Caco-2 (cell line): Measurements from ENCODE around the gene PTK6. TPM values are rescaled to one million over a fixed set of nuclear protein-coding genes. Genes with fewer than 3 reads are reported as not detected.

Source experiments
- BruUV-seq: library from RNA; stranded (reverse); fragments of 400-500 nt; replicated peaks from 2 replicates; lab custom pipeline; 2021; lab: Mats Ljungman, UMichigan
- CTCF ChIA-PET: fragments of 300-600 bp; sonication (Branson Sonifier 250); formaldehyde crosslinking; loops from one replicate; lab custom pipeline; 2022; ENCODE audit warnings: antibody characterized with exemption; lab: Charles Lee
- POLR2A ChIA-PET: fragments of 300-600 bp; sonication (Branson Sonifier 250); formaldehyde crosslinking; loops from one replicate; lab custom pipeline; 2022; ENCODE audit warnings: antibody characterized with exemption; lab: Charles Lee
- DNase-seq, 2 experiments: peaks; one replicate each; pipeline versions ENCODE4 v3.0.0 to v3.0.0-alpha.2; 2020 to 2022
- H3K27me3 ChIP-seq: replicated peaks from 2 replicates; pipeline ENCODE4 v1.6.0; 2011; ENCODE audit warnings: low read length; ENCODE audit not compliant: control insufficient read depth, insufficient read depth
- H3K36me3 ChIP-seq: 2 replicates; pipeline ENCODE4 v1.5.1; 2011; ENCODE audit warnings: low read length; ENCODE audit not compliant: control insufficient read depth, insufficient read depth
- H3K4me1 ChIP-seq: fragments of 250-450 bp; sonication (Bioruptor Pico); 2 replicates; pipeline ENCODE4 v1.5.1; 2020; ENCODE audit warnings: mild to moderate bottlenecking
- H3K4me3 ChIP-seq: 2 replicates; pipeline ENCODE4 v1.5.1; 2011; ENCODE audit warnings: low read depth, mild to moderate bottlenecking, control low read depth, low read length
- H3K9me3 ChIP-seq: fragments of 250-450 bp; sonication (Bioruptor Pico); 2 replicates; pipeline ENCODE4 v1.5.1; 2020; ENCODE audit warnings: mild to moderate bottlenecking, moderate library complexity
- H3K27ac Mint-ChIP-seq: one replicate; pipeline ENCODE4 v1.8.0; 2022; ENCODE audit warnings: mixed read lengths; ENCODE audit not compliant: unreplicated experiment
- H3K27me3 Mint-ChIP-seq: one replicate; pipeline ENCODE4 v1.8.0; 2022; ENCODE audit warnings: mixed read lengths; ENCODE audit not compliant: insufficient read depth, unreplicated experiment
- H3K36me3 Mint-ChIP-seq: one replicate; pipeline ENCODE4 v1.8.0; 2022; ENCODE audit warnings: mild to moderate bottlenecking, mixed read lengths; ENCODE audit not compliant: insufficient read depth, unreplicated experiment
- H3K4me1 Mint-ChIP-seq: one replicate; pipeline ENCODE4 v1.8.0; 2022; ENCODE audit warnings: low read depth, mixed read lengths; ENCODE audit not compliant: unreplicated experiment
- H3K4me3 Mint-ChIP-seq: one replicate; pipeline ENCODE4 v1.8.0; 2022; ENCODE audit warnings: mild to moderate bottlenecking, moderate library complexity, mixed read lengths; ENCODE audit not compliant: unreplicated experiment
- H3K9me3 Mint-ChIP-seq: one replicate; pipeline ENCODE4 v1.8.0; 2022; ENCODE audit warnings: mixed read lengths; ENCODE audit not compliant: unreplicated experiment
- intact Hi-C: fragments of 100-400 bp; cut with micrococcal nuclease; formaldehyde crosslinking; loops from one replicate; pipeline ENCODE4 v1.10.0; 2022; ENCODE audit not compliant: unreplicated experiment
- total RNA-seq: library from RNA; stranded (reverse); gene quantifications from 2 replicates; pipeline ENCODE4 v1.2.3, GENCODE V29; 2022
- TF ChIP-seq, protein P1 (sequence below), 2 experiments: fragments of 200-600 bp in 1 of 2; IDR thresholded peaks; 1 replicate in 1 of 2; 2 replicates in 1 of 2; pipeline versions ENCODE4 v1.5.1 to v1.8.0; 2011 to 2022; ENCODE audit warnings: antibody characterized with exemption in 1 of 2, control low read depth in 1 of 2, inconsistent platforms in 1 of 2, low read depth in 1 of 2, low read length in 1 of 2, mild to moderate bottlenecking in 1 of 2, moderate library complexity in 1 of 2; ENCODE audit not compliant: insufficient read depth in 1 of 2, severe bottlenecking in 1 of 2, unreplicated experiment in 1 of 2

Gene PTK6
- total RNA-seq, 1 experiment from 2014 or later: 0.64 TPM

DNA sequence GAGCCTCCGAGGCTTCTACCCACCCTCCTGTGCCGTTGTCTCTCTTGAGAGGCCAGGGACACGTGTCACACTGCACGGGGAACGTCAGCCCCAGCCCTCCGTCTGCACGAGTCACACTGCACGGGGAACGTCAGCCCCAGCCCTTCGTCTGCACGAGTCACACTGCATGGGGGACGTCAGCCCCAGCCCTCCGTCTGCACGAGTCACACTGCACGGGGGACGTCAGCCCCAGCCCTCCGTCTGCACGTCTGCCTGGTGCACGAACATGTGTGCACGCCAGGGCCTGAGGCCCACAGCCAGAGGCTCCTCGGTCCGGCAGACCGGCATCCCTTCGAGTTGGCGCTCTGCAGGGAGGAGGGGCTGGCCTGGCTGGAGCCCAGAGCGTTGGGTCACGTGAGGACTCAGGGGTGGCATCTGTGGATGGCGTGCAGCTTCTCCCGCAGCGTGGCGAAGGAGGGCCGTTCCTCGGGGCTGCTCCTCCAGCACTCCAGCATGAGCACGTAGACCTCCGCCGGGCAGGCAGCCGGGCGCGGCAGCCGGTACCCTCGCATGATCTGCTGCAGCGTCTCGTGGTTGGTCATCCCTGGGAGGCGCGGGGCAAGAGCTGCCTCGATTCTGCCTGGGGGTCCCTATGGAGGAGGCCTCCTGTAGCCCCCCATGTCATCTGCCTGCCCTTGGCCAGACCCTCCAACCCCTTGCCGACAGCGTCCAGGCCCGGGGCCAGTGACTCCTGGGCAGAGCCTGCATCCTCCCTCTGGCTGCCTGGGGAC, 3.4 kb upstream of the PTK6 start:
- peaks cover 29% of the 10 kb centered on the region for H3K4me1 ChIP-seq
- ChIA-PET POLR2A (interaction anchor here (0.5 to 1.0 kb wide), 2 partner anchors 34 to 539 kb away, joined by 5 to 6 read pairs; partner anchors contain the start of genes HELZ2 and RGS19), CTCF (interaction anchor here (0.7 kb wide), 1 partner anchor 81 kb away, joined by 3 read pairs; no protein-coding TSS in a partner anchor)
- BruUV-seq: no TSS peak
- no peak for DNase-seq
- H3K36me3 ChIP-seq: no peaks in the 10 kb centered on the region
- H3K9me3 ChIP-seq: no peaks in the 10 kb centered on the region
- no peak overlapping the region for H3K4me3 ChIP-seq
- Mint-ChIP-seq H3K9me3 (no peaks in the 10 kb centered on the region), H3K27ac (no peak overlapping the region), H3K4me3 (no peak overlapping the region), H3K4me1 (peaks cover 21% of the 10 kb centered on the region), H3K27me3 (no peaks in the 10 kb centered on the region), H3K36me3 (peaks cover 5% of the 10 kb centered on the region)
- H3K27me3 ChIP-seq: no peaks in the 10 kb centered on the region
- TF ChIP-seq, protein P1, sequence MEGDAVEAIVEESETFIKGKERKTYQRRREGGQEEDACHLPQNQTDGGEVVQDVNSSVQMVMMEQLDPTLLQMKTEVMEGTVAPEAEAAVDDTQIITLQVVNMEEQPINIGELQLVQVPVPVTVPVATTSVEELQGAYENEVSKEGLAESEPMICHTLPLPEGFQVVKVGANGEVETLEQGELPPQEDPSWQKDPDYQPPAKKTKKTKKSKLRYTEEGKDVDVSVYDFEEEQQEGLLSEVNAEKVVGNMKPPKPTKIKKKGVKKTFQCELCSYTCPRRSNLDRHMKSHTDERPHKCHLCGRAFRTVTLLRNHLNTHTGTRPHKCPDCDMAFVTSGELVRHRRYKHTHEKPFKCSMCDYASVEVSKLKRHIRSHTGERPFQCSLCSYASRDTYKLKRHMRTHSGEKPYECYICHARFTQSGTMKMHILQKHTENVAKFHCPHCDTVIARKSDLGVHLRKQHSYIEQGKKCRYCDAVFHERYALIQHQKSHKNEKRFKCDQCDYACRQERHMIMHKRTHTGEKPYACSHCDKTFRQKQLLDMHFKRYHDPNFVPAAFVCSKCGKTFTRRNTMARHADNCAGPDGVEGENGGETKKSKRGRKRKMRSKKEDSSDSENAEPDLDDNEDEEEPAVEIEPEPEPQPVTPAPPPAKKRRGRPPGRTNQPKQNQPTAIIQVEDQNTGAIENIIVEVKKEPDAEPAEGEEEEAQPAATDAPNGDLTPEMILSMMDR (IDR thresholded peaks at IDR 0.05; ENCODE audit: insufficient read depth in 1 of 2, low read depth in 1 of 2, low read length in 1 of 2, severe bottlenecking in 1 of 2, unreplicated experiment in 1 of 2): no peak
- intact Hi-C loops: no loop called here

DNA sequence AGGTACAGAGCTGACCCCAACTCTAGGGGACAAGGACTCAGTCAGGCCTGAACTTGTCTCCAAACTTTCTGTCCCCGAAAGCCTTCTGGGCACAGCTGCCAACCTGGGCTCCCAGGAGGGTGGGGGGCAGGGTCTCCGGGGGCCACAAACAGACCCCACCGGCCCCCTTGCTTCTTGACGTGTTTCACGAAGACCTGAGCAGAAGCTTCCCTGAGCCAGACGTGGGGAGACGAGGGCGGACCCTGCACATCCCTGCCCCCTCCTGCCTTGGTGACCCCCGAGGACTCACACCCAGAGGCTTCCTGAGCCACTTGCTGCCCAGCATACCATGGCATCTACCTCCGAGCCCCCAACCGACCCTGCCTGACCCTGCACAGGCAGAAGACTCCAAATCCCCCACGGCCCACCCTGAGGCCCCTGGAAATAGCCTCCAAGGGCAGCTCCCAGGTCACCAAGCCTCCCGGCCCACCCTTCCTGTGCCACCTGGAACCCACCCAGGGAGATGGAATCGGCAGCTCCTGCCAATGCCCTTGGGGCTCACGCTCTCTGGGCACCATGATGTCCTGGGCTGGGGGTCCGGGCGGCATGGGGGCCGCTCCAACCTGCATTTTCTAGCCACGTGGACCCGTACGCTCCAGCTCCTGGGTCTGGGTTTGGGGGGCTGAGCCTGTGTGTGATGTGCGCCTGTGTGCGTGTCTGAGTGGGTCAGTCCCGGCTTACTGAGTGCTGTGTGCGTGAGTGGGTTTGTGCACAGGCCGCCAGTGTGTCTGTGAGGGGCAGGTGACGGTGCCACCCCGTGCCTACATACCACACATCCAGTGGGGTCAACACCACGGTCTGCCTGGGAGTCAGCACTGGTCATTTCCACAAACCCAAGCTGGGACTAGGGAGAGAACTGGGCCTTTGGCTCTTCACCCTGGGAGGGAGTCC, 2.5 kb upstream of the PTK6 start:
- H3K4me1 ChIP-seq: peaks cover 28% of the 10 kb centered on the region
- no TSS peak for BruUV-seq
- Mint-ChIP-seq H3K36me3 (peaks cover 5% of the 10 kb centered on the region), H3K9me3 (no peaks in the 10 kb centered on the region), H3K27ac (no peak overlapping the region), H3K4me3 (no peak overlapping the region), H3K4me1 (peaks cover 12% of the 10 kb centered on the region), H3K27me3 (no peaks in the 10 kb centered on the region)
- no peaks in the 10 kb centered on the region for H3K9me3 ChIP-seq
- intact Hi-C loops: loop anchor here (2.0 to 5.0 kb wide), 6 partner anchors 33 to 581 kb away; partner anchors contain the start of genes HELZ2 and UCKL1
- TF ChIP-seq, protein P1 (IDR thresholded peaks at IDR 0.05; ENCODE audit: insufficient read depth in 1 of 2, low read depth in 1 of 2, low read length in 1 of 2, severe bottlenecking in 1 of 2, unreplicated experiment in 1 of 2): no peak
- no peaks in the 10 kb centered on the region for H3K36me3 ChIP-seq
- DNase-seq: no peak
- ChIA-PET POLR2A (interaction anchor here (0.5 to 1.1 kb wide), 3 partner anchors 35 to 539 kb away, joined by 3 to 6 read pairs (median 5); partner anchors contain the start of genes HELZ2, PRPF6 and RGS19), CTCF (interaction anchor here (0.6 to 2.6 kb wide), 10 partner anchors 10 to 1180 kb away, joined by 3 to 20 read pairs (median 6); partner anchors contain the start of genes ARFRP1, PPDPF, TNFRSF6B and ZGPAT)
- H3K4me3 ChIP-seq: no peak overlapping the region
- no peaks in the 10 kb centered on the region for H3K27me3 ChIP-seq

DNA sequence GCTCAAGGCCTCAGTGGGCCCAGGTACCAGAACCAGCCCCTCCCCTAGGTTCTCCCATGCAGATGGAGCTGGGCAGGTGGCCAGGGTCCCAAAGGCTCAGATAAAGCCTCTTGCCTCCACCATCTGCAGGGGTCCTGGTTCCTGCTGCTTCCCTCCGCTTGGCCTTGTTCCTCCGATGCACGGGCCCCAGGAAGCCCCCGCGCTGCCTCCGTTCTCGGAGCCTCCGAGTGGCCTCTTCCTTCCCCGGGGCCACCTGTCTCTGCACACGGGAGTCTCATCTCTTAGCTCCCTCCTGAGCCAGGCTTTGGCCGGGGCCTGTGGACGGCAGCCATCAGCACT, 1.9 kb upstream of the PTK6 start:
- Histone ChIP-seq H3K9me3 (no peaks in the 10 kb centered on the region), H3K27me3 (no peaks in the 10 kb centered on the region), H3K36me3 (no peaks in the 10 kb centered on the region), H3K4me1 (peaks cover 28% of the 10 kb centered on the region), H3K4me3 (no peak overlapping the region)
- POLR2A ChIA-PET: interaction anchor here (1.1 to 1.5 kb wide), 2 partner anchors 35 to 441 kb away, joined by 3 to 7 read pairs; partner anchors contain the start of genes HELZ2 and PRPF6
- peaks cover 7% of the 10 kb centered on the region for H3K4me1 Mint-ChIP-seq
- CTCF ChIA-PET: interaction anchor here (0.6 to 2.6 kb wide), 17 partner anchors 10 to 1180 kb away, joined by 3 to 62 read pairs (median 6); partner anchors contain the start of genes ARFRP1, HELZ2, PPDPF and RTEL1
- intact Hi-C loops: loop anchor here (2.0 to 5.0 kb wide), 6 partner anchors 33 to 582 kb away; partner anchors contain the start of genes HELZ2 and UCKL1
- no peak for DNase-seq
- H3K4me3 Mint-ChIP-seq: no peak overlapping the region
- H3K27me3 Mint-ChIP-seq: no peaks in the 10 kb centered on the region
- peaks cover 5% of the 10 kb centered on the region for H3K36me3 Mint-ChIP-seq
- TF ChIP-seq, protein P1 (IDR thresholded peaks at IDR 0.05; ENCODE audit: insufficient read depth in 1 of 2, low read depth in 1 of 2, low read length in 1 of 2, severe bottlenecking in 1 of 2, unreplicated experiment in 1 of 2): no peak
- BruUV-seq: no TSS peak
- H3K27ac Mint-ChIP-seq: no peak overlapping the region
- no peaks in the 10 kb centered on the region for H3K9me3 Mint-ChIP-seq
